Karpas-422 (cell line): ENCODE data around the gene BHLHA15. TPM values are rescaled to one million over a fixed set of nuclear protein-coding genes. Genes with fewer than 3 reads are reported as not detected.
A peak's percentile ranks its signal among the peaks of the same experiment; 100 is the strongest.

Experiments used
- DNase-seq: peaks from one replicate; pipeline ENCODE4 v3.0.0-alpha.2; 2015
- H2AFZ ChIP-seq: fragments of 200-600 bp; sonication (generic); 2 replicates; pipeline ENCODE4 v1.6.1; 2014; ENCODE audit warnings: antibody characterized with exemption, low read length, mixed read lengths
- H3K27ac ChIP-seq: fragments of 200-600 bp; sonication (generic); 2 replicates; pipeline ENCODE4 v1.5.1; 2014; ENCODE audit warnings: mild to moderate bottlenecking, low read length, moderate library complexity
- H3K27me3 ChIP-seq: fragments of 200-600 bp; sonication (generic); 2 replicates; pipeline ENCODE4 v1.6.1; 2014; ENCODE audit warnings: low read length, mixed read lengths
- H3K36me3 ChIP-seq: fragments of 200-600 bp; sonication (generic); 2 replicates; pipeline ENCODE4 v1.6.1; 2014; ENCODE audit warnings: low read length, mixed read lengths; ENCODE audit not compliant: insufficient read depth
- H3K4me1 ChIP-seq: fragments of 200-600 bp; sonication (generic); 2 replicates; pipeline ENCODE4 v1.6.1; 2014; ENCODE audit warnings: mild to moderate bottlenecking, low read length, mixed read lengths
- H3K4me2 ChIP-seq: fragments of 200-600 bp; sonication (generic); 2 replicates; pipeline ENCODE4 v1.6.1; 2014; ENCODE audit warnings: low read length, low read depth, mild to moderate bottlenecking; ENCODE audit not compliant: poor library complexity, severe bottlenecking
- H3K4me3 ChIP-seq: fragments of 200-600 bp; sonication (generic); 2 replicates; pipeline ENCODE4 v1.5.1; 2014; ENCODE audit warnings: mild to moderate bottlenecking, antibody characterized with exemption, low read length, mixed read lengths
- H3K79me2 ChIP-seq: fragments of 200-600 bp; sonication (generic); 2 replicates; pipeline ENCODE4 v1.6.1; 2014; ENCODE audit warnings: mild to moderate bottlenecking, low read length, mixed read lengths
- H3K9ac ChIP-seq: fragments of 200-600 bp; sonication (generic); 2 replicates; pipeline ENCODE4 v1.6.0; 2014; ENCODE audit warnings: low read length
- H3K9me2 ChIP-seq: fragments of 200-600 bp; sonication (generic), shearing (Covaris generic); replicated peaks from 2 replicates; pipeline ENCODE4 v1.6.0; 2014; ENCODE audit warnings: mild to moderate bottlenecking, low read length, moderate library complexity; ENCODE audit not compliant: insufficient read depth
- H3K9me3 ChIP-seq: fragments of 300-700, 200-600 bp; sonication (generic); 2 replicates; pipeline ENCODE4 v1.6.1; 2014; ENCODE audit warnings: low read length, mixed read lengths
- H4K20me1 ChIP-seq: fragments of 200-600 bp; sonication (generic); 2 replicates; pipeline ENCODE4 v1.6.1; 2014; ENCODE audit warnings: mild to moderate bottlenecking, antibody characterized with exemption, low read length, low read depth; ENCODE audit not compliant: insufficient read depth
- total RNA-seq: library from RNA; depleted of rRNA; stranded (reverse); fragments of >200 nt; shearing (Covaris generic); gene quantifications from 2 replicates; pipeline ENCODE4 v1.2.3, GENCODE V29; 2014; ENCODE audit warnings: low replicate concordance

The BHLHA15 gene
- total RNA-seq, 1 experiment from 2014 or later, result not detected

DNA sequence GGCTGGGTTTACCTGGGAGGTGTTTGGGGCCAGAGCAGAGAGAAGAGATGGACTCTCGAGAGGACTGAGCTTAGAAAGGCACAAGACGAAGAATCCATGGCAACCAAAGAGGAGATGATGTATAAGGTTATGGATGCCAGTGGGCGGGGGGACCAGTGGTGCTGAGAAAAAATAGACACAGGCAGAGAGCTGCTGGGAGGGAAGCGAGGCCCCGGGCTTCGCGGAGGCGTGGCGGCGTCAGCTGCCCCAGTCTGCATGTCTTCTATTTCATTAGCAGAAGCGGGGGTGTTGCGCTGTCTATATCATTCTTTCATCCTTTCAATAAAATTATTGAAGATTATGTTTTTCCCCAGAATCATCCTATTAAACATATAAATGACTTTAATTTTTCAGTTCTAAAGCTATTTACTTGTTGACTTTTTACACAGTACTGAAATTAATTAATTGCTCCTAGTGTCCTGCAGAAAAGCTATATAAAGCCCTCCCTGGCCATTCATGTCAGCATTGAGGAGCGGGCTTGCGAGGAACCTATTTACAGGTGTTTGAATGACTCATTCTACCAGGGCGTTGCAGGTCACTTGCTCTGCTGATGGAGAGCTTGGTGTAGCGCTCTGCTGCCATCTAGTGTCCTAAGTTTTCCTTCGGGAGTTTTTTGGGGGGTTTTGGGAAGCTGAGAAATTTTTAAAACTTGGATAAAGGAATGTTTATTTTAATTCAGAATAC, 42.9 kb upstream of the BHLHA15 start:
- Histone ChIP-seq H3K79me2 (no peaks in the 10 kb centered on the region), H3K9me3 (no peaks in the 10 kb centered on the region), H3K27me3 (no peaks in the 10 kb centered on the region), H3K9ac (no peak overlapping the region), H3K4me3 (no peak overlapping the region), H3K9me2 (no peaks in the 10 kb centered on the region), H3K36me3 (no peaks in the 10 kb centered on the region), H2AFZ (no peak overlapping the region), H3K4me2 (no peak overlapping the region), H3K27ac (no peak overlapping the region), H3K4me1 (no peaks in the 10 kb centered on the region), H4K20me1 (peaks cover 53% of the 10 kb centered on the region)
- DNase-seq, result peak; percentile 84

DNA sequence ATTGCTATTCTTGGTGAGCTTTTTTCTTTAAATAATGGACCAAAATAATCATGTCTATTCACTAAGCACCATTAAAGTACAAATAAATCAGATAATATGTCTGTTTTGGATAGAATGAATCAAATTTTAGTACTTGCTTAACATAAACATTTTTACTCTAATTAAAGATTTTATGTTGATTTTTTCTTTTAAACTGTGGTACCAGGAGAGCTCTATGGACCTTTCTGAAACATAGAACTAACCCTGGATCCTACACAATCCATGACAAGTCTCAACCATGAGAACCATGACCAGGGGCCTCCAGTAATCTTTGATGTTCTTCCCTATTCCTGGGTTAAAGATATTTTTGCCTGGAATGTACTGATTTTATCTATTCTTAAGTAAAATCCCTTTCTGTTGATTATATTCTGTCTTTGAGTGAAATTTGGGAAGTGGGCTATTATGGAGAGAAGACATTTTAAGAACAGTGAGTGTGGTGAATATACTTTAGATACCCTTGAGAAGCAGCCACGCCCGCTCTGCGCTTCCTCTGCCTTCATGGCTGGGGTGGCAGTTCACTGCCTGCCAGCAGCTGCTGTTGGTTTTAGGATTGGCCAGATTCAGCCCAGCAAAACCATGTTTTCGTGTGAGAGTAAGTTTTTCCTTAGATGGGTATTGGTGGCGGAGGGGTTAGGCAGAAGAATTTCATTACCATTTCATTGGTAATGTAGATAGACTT, 42.2 kb upstream of the BHLHA15 start:
- H3K4me3 ChIP-seq, result no peak overlapping the region
- no peaks in the 10 kb centered on the region for H3K36me3 ChIP-seq
- no peaks in the 10 kb centered on the region for H3K9me3 ChIP-seq
- no peak for DNase-seq
- H3K4me2 ChIP-seq, result no peak overlapping the region
- H2AFZ ChIP-seq, result no peak overlapping the region
- no peaks in the 10 kb centered on the region for H3K79me2 ChIP-seq
- no peak overlapping the region for H3K9ac ChIP-seq
- peaks cover 46% of the 10 kb centered on the region for H4K20me1 ChIP-seq
- no peaks in the 10 kb centered on the region for H3K27me3 ChIP-seq
- no peaks in the 10 kb centered on the region for H3K4me1 ChIP-seq
- H3K27ac ChIP-seq, result no peak overlapping the region
- H3K9me2 ChIP-seq, result no peaks in the 10 kb centered on the region

DNA sequence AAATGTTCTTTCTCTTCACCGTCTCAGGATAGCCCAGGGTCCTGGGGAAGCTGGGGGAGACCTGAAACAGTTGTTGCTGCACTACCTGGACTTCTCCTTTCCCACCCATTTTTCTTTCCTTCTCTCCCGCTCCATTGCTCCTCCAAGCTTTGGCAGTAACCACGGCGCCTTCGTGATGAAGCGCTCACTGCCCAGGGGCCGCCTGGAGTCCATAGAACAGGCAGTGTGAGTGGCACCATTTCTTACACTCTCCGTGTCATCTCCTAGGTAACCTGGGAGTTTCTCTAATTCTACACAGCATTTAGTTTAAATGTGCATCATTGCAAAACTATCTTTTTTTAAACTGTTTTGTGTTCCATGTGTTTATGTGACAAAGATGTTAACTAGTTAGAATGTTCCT, 40.3 kb upstream of the BHLHA15 start:
- Histone ChIP-seq H3K4me3 (no peak overlapping the region), H4K20me1 (peaks cover 31% of the 10 kb centered on the region), H3K27ac (no peak overlapping the region)

DNA sequence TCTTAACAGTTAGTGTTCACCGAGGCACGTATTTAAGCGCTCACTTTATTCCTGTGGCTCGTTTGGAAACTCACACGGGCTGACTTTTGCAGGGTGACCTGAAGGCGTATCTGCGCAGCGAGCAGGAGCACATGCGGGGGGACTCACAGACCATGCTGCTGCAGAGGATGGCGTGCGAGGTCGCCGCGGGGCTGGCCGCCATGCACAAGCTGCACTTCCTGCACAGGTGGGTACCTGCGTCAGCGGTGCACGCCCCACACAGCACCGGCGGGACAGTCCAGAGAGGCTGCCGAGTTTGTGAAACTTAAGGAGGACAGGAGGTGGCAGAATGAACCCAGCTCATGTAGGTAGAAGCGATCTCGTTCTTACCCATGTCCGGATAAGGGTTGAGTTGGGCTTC, 39.8 kb upstream of the BHLHA15 start:
- Histone ChIP-seq H3K4me2 (no peak overlapping the region), H3K4me3 (no peak overlapping the region), H3K9ac (no peak overlapping the region), H3K9me2 (no peaks in the 10 kb centered on the region), H3K4me1 (no peaks in the 10 kb centered on the region), H4K20me1 (peaks cover 29% of the 10 kb centered on the region), H2AFZ (no peak overlapping the region), H3K79me2 (no peaks in the 10 kb centered on the region), H3K27ac (no peak overlapping the region), H3K9me3 (no peaks in the 10 kb centered on the region), H3K27me3 (no peaks in the 10 kb centered on the region), H3K36me3 (no peaks in the 10 kb centered on the region)
- no peak for DNase-seq

More for the DNA sequence above, 40.3 kb upstream of the BHLHA15 start:
- Histone ChIP-seq H3K4me1 (no peaks in the 10 kb centered on the region), H3K79me2 (no peaks in the 10 kb centered on the region), H3K9ac (no peak overlapping the region), H3K9me2 (no peaks in the 10 kb centered on the region), H2AFZ (no peak overlapping the region), H3K27me3 (no peaks in the 10 kb centered on the region), H3K36me3 (no peaks in the 10 kb centered on the region), H3K4me2 (no peak overlapping the region), H3K9me3 (no peaks in the 10 kb centered on the region)
- no peak for DNase-seq

DNA sequence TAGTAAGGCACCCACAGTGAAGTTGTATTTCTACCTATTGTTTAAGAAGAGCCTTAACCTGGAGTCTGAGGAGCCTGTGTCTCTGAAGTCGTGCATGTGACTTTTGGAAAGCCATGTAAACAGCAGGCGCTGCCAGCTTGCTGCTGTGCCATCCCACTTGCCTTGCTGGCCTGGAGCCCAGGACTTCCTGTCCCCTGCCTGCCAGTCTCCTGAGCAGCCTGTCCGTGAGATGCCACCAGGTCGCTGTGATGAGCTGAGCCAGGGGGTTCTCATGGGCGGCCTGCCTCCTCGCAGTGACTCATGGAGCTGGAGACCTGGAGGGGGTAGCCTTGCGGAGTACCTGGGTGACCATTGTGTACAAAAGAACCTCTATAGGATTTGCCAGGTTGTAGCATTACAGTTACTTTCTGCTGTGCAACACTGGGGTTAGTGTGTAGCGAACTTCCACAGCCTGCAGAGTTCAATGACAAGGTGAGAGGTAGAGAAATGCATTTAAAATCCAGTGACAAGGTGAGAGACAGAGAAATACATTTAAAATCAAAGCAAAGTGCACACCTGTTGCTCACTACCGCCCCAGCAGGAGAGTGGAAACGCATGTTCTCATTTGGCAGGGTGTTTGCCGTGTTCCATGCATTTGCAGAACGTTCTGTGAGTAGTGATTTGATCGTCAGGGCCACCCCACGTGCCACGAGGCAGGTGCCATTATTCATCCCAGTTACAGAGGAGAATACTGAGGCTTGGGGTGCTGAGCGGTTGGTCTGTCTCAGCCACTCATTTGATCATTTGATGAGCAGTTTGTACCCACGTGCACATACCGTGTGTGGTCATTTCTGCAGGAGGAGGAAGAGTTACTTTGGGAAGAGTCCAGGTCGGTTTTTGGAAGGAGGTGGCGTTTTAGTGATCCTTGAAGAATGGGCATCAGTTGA, 36.6 kb upstream of the BHLHA15 start:
- Histone ChIP-seq H3K4me2 (no peak overlapping the region), H3K36me3 (no peaks in the 10 kb centered on the region), H4K20me1 (peaks cover 9% of the 10 kb centered on the region), H2AFZ (no peak overlapping the region), H3K79me2 (no peaks in the 10 kb centered on the region), H3K4me1 (no peaks in the 10 kb centered on the region), H3K9me2 (no peaks in the 10 kb centered on the region), H3K27ac (no peak overlapping the region), H3K27me3 (no peaks in the 10 kb centered on the region), H3K4me3 (no peak overlapping the region), H3K9ac (no peak overlapping the region), H3K9me3 (no peaks in the 10 kb centered on the region)
- DNase-seq, result no peak

DNA sequence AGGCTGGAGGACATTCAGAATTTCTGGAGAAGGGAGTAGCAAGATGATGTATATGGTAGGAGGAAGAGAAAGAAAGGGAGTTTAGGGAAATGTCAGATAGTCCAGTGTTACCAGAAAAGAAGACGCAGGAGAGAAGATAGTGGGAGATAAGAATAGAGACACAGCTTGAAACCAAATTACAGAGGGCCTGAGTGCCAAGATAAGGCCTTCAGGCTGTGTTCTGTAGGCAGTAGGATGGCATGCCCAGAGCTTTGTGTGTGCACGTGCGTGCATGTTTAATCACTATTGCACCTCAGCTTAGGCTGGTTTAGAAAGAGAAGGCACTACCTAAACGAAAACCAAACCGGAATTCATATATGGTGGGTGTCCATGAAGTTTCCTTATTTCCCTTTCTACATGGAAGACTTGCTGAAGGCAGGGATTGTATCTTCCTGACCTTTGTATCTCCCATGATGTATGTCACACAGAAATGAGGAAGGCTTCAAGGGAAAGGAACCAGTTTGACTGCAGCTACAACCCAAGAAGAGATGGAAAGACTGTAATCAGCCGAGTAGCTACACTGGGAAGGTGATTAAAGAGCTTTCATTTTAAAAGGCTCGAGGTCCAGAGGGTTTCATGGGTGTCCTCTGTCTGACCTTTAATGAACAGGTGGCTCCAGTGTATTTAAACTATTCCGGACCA, 35.8 kb upstream of the BHLHA15 start:
- Histone ChIP-seq H3K4me3 (no peak overlapping the region), H3K4me2 (no peak overlapping the region), H3K9me3 (no peaks in the 10 kb centered on the region), H2AFZ (no peak overlapping the region), H3K9ac (no peak overlapping the region), H4K20me1 (0 out of 2 replicates have a peak, but pooled peaks cover 7% of the 10 kb centered on the region), H3K9me2 (no peaks in the 10 kb centered on the region), H3K79me2 (no peaks in the 10 kb centered on the region), H3K27me3 (no peaks in the 10 kb centered on the region), H3K36me3 (no peaks in the 10 kb centered on the region), H3K4me1 (no peaks in the 10 kb centered on the region), H3K27ac (no peak overlapping the region)
- DNase-seq, result no peak

DNA sequence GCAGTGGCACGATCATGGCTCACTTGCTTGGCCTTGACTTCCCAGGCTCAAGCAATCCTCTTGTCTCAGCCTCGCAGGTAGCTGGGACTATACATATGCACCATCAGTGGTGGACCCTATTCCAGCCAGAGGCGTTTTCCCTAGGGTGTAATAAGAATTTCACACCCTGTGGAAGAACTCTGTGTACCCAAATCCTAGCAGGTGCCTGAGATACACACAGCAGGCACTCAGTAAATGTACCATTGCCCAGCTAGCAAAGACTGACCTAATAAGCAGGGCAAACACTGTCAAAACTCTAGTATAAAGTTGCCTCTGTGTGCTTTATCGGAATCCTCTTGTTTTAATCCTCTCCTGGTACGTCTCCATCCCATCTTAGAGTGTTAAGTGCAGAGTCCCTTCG, 33.7 kb upstream of the BHLHA15 start:
- Histone ChIP-seq H3K9ac (no peak overlapping the region), H3K27ac (no peak overlapping the region), H3K4me2 (no peak overlapping the region), H3K4me1 (no peaks in the 10 kb centered on the region), H3K9me3 (no peaks in the 10 kb centered on the region), H3K79me2 (no peaks in the 10 kb centered on the region), H3K36me3 (no peaks in the 10 kb centered on the region), H2AFZ (no peak overlapping the region), H3K27me3 (no peaks in the 10 kb centered on the region), H4K20me1 (0 out of 2 replicates have a peak, but pooled peaks cover 7% of the 10 kb centered on the region), H3K9me2 (no peaks in the 10 kb centered on the region), H3K4me3 (no peak overlapping the region)
- DNase-seq, result no peak
